Measurements from ENCODE around the gene ITGAX. TPM values are rescaled to one million over a fixed set of nuclear protein-coding genes. Genes with fewer than 3 reads are reported as not detected.

The ITGAX gene
- total RNA-seq, 1 experiment from 2014 or later, result not detected

DNA sequence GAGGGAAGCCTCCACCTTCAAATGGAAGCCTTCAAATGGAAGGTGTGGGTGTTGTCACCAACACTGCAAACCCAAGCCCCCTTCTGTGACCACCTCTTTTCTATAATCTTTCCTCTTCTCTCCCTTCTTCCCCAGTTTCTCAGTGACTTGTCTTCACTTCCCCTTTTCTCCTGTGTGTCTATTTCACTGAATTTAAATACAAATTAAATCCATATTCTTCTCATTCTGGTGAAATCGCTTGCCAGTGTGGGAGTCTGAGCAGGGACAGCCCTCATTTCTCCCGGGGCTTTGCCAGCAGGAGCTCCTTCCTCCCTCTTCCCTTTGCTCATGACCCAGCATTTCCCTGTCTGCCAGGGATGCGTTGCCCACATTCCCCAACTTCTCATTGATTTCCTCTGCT is 6.4 kb upstream of the ITGAX start:
- no peak for DNase-seq (ENCODE audit: low read depth)

- DNase-seq (ENCODE audit: low read depth), result no peak
Observed at GRCh38 chr16:31350275-31351005, 4.5 kb upstream of the ITGAX start.

- no peak for DNase-seq (ENCODE audit: low read depth)
Observed at GRCh38 chr16:31351246-31351941, 3.6 kb upstream of the ITGAX start.

GRCh38 chr16:31351942-31352325 is 3.0 kb upstream of the ITGAX start:
- no peak for DNase-seq (ENCODE audit: low read depth)

DNA sequence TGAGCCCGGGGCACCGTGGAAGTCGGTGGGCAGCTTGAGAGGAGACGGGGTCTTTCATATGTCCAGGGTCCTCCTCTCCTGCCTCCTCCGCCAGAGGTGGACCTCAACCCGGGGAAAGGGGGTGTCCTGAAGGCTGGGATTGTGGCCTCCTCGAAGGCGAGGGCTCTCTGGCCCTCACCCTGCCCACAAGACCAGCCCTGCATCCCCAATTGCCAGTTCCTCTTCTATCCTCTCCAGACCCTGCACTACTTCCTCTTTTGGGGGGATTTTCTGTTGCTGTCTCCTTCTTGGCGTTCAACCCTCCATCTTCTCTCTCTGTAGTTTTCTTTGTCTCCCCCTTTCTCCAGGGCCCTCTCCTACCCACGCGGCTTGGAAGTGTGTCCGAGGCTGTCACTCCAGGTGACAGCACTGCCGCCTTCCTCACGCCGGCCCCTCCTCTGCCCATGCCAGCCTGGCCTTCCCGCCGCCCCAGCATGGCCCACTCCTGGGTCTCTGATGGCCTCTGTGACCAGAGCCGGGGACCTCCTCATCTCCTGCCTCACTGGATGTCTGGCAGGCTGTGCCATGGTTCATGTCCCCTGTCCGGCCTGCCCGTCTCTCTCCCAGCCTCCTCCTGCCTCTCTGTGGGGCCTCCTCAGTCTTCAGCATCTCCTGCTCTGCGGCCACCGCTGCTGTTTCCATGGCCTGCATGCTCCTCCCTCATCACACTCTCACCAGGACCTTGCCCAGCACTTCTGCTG is 2.4 kb upstream of the ITGAX start:
- DNase-seq (ENCODE audit: low read depth), result no peak

DNA sequence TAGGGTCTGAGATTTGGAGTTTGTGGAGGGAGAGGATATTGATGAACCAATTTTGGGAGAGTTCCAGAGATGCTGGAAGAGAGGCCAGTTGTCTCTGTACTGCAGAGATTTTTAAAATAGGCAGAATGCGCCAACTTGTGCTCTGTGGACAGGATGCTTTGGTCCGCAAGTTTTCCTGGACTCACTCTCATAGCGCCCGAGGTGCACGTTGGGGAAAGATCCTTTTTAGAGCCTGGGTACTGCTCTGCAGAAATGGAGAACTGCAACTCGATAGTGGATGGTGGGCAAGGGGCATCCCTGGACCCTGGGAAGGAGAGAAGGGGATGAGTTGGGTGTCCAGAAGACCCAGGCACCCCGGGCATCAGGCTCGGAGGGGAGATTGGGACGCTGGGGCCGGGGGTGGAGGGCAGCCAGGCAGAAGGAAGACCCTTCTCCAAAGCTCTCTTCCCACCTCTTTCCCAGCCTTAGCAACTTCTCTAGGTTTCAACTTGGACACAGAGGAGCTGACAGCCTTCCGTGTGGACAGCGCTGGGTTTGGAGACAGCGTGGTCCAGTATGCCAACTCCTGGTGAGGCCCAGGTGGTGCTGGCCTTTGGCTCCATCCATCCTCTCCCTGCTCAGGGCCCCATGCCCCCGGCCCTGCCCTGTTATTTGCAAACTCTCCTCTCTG is 590 bp downstream of the ITGAX start:
- DNase-seq (ENCODE audit: low read depth), result no peak

DNA sequence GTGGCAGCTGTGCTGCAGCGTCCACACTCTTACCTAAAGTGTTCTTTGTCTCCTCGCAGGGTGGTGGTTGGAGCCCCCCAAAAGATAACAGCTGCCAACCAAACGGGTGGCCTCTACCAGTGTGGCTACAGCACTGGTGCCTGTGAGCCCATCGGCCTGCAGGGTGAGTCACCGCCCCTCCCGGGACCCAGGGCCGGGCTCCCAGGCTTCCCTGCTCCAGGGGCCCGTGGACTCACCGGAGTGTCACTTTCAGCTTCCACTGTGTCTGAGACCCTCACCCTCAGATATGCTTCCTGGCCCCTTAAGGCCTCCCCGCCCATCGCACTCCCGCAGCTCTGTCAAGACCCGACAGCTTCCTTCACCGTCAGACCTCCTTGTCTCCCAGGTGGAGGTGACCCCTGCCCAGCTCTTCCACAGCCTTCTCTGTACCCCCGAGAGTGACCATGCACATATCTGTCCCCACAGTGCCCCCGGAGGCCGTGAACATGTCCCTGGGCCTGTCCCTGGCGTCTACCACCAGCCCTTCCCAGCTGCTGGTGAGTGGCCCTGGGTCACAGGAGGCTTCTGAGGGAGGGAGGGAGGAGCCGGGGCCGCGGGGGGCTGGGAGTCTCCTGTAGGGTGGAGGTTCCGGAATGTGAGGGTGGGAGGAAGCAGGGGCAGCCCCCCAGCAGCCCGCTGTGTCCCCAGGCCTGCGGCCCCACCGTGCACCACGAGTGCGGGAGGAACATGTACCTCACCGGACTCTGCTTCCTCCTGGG is 1.8 kb downstream of the ITGAX start:
- DNase-seq (ENCODE audit: low read depth), result no peak

GRCh38 chr16:31357324-31358109 is 2.5 kb downstream of the ITGAX start:
- no peak for DNase-seq (ENCODE audit: low read depth)

DNA sequence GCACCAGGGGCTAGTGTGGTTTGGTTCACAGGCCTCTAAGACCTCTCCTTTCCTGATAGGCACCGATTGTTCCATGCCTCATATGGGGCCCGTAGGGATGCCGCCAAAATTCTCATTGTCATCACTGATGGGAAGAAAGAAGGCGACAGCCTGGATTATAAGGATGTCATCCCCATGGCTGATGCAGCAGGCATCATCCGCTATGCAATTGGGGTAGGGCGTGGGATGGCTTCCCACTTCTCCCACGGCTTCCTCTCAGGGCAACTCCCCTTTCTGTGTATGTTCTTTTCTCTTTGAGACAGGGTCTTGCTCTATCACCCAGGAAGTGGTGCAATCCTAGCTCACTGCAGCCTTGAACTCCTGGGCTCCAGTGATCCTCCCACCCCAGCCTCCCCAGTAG is 5.3 kb downstream of the ITGAX start:
- DNase-seq (ENCODE audit: low read depth), result no peak

GRCh38 chr16:31361201-31362110 is 6.5 kb downstream of the ITGAX start:
- DNase-seq (ENCODE audit: low read depth), result no peak

GRCh38 chr16:31362476-31363405 is 7.8 kb downstream of the ITGAX start:
- DNase-seq (ENCODE audit: low read depth), result no peak

- DNase-seq (ENCODE audit: low read depth), result no peak
Observed at GRCh38 chr16:31363721-31364120, 8.7 kb downstream of the ITGAX start.

DNA sequence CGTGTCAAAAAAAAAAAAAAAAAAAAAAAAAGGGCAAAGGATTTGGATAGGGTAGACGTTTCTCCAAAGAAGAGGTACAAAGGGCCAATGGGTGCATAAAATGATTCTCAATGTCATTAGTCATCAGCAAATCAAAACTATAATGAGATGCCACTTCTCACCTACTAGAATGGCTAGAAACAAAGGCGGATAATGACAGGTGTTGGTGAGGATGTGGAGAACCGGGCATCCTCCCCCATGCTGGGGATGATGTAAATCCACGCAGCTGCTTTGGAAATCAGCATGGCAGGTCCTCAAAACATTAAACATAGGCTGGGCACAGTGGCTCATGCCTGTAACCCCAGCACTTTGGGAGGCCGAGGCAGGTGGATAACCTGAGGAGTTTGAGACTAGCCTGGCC is 9.4 kb downstream of the ITGAX start:
- DNase-seq (ENCODE audit: low read depth), result no peak

DNA sequence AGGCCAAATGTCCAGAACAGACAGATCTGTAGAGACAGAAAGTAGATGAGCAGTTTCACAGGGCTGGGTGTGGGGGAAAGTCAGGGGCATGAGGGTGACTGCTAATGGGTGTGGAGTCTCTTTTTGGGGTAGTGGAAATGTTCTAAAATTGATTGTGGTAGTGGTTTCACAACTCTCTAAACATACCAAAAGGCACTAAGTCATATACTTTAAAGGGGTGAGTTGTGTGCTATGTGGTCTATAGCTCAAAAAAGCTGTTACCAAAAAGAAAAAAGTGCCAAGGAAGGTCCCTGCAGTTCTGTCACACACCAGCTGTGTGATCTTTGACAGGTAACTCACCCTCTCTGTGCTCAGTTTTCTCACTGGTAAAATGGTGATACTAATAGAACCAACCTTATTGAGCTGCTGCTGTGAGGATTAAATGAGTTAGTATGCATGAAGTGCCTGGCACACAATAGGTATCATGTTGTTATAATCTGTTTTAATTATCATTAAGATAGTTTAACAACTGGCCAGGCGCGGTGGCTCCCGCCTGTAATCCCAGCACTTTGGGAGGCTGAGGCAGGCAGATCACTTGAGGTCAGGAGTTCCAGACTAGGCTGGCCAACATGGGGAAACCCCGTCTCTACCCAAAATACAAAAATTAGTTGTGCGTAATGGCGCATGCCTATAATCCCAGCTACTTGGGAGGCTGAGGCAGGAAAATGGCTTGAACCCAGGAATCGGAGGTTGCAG is 10.3 kb downstream of the ITGAX start:
- DNase-seq (ENCODE audit: low read depth), result no peak

DNA sequence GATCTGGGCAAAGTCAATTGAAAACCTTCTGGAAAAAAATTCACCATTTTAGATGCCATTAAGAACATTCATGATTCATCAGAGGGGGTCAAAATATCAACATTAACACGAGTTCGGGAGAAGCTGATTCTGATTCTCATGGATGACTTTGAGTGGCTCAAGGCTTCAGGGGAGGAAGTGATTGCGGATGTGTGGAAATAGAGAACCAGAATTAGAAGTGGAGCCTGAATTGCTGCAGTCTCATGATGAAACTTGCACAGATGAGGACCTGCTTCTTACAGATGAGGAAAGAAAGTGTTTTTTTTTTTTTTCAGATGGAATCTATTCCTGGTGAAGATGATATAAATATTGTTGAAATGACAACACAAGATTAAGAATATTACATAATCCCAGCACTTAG is 12.9 kb downstream of the ITGAX start:
- no peak for DNase-seq (ENCODE audit: low read depth)

DNA sequence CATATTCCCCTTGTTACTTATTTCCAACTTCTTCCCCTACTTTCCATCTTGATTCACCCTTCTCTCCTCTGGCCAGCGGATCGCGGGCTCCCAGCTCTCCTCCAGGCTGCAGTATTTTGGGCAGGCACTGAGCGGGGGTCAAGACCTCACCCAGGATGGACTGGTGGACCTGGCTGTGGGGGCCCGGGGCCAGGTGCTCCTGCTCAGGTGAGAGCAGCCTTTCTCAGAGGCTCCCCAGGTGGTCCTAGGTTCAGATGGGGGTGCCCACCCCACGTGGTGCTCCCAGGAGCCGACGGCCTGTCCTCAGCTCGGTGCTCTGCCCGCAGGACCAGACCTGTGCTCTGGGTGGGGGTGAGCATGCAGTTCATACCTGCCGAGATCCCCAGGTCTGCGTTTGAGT is 16.0 kb downstream of the ITGAX start:
- DNase-seq (ENCODE audit: low read depth), result no peak

- DNase-seq (ENCODE audit: low read depth), result no peak
Observed at GRCh38 chr16:31371619-31372484, 16.9 kb downstream of the ITGAX start.
